ENCODE data around the gene CNEP1R1. TPM values are rescaled to one million over a fixed set of nuclear protein-coding genes. Genes with fewer than 3 reads are reported as not detected.

Gene CNEP1R1
- total RNA-seq, 2 donors from 2014 or later, result 17.8 to 19.2 TPM

DNA sequence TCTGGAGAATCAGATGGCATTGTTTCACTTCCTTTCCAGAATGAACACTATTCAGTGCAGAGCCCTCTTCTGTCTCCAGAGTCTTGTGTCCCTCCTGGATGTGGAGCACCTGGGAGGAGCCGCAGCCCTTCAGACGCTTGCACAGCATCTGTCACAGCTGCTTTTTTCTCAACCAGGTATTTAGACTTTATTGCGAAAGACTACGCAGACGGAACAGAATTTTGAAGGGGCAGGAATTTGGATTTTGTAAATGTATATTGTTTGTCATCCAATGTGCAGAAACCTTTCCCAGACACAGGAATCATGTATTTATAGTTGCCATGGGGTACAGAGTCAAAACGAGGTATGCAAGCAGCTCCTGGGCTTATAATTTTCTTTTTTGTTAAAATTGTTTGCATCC is 61.2 kb downstream of the CNEP1R1 start:
- intact Hi-C loops (cut with DNase I, micrococcal nuclease), result no loop called here
- no peak for ATAC-seq
- no peak for DNase-seq

Other genes with a start within 250 kb of the CNEP1R1 start
- gene ZNF423, start 169.1 kb upstream of the CNEP1R1 start, total RNA-seq, result 10 to 100 TPM in 1 of 2 donors, 1 to 10 TPM in 1; 8.2 to 10.5 TPM
- 10 to 100 TPM; 17.4 to 22.5 TPM for gene HEATR3, start 40.7 kb downstream of the CNEP1R1 start, total RNA-seq
- gene TENT4B, start 128.1 kb downstream of the CNEP1R1 start, total RNA-seq, result 10 to 100 TPM; 10.6 to 13.3 TPM
- 10 to 100 TPM; 14.2 to 20.8 TPM for gene ADCY7, start 241.3 kb downstream of the CNEP1R1 start, total RNA-seq

Measured in left colon (tissue), 2 donors.